HG03439 (cell line): ENCODE results near the gene PGAM1.
"Not testable (repeated sequence)": the region's sequence is repeated elsewhere in the genome, so short reads cannot be mapped to it uniquely, and the experiment has no call there.

ENCODE experiments used
- ATAC-seq: cut with Tn5 transposase; IDR thresholded peaks from one replicate; pipeline ENCODE4 v1.9.1; 2021; ENCODE audit warnings: mild to moderate bottlenecking, moderate library complexity; ENCODE audit not compliant: unreplicated experiment

PGAM1 gene

GRCh38 chr10:97425964-97426775 lies at the start of gene PGAM1:
PGAM1 (plus strand) TSS chr10:97426191; CDS start chr10:97426308, 117 bp downstream.
- ATAC-seq, result peak; percentile 88

GRCh38 chr10:97376413-97376812 lies 49.6 kb upstream of the PGAM1 start:
- no peak for ATAC-seq

- ATAC-seq, result no peak
Measured at GRCh38 chr10:97378933-97379921, 46.8 kb upstream of the PGAM1 start.

GRCh38 chr10:97380516-97380915 lies 45.5 kb upstream of the PGAM1 start:
- no peak for ATAC-seq

- no peak for ATAC-seq
Measured at GRCh38 chr10:97381626-97382025, 44.4 kb upstream of the PGAM1 start.

GRCh38 chr10:97383159-97383558 lies 42.8 kb upstream of the PGAM1 start:
- no peak for ATAC-seq

- ATAC-seq, result no peak
Measured at GRCh38 chr10:97384156-97384555, 41.8 kb upstream of the PGAM1 start.

- no peak for ATAC-seq
Measured at GRCh38 chr10:97384641-97385040, 41.4 kb upstream of the PGAM1 start.

- no peak for ATAC-seq
Measured at GRCh38 chr10:97385565-97385964, 40.4 kb upstream of the PGAM1 start.

GRCh38 chr10:97388152-97388551 lies 37.8 kb upstream of the PGAM1 start:
- no peak for ATAC-seq

GRCh38 chr10:97390091-97390490 lies 35.9 kb upstream of the PGAM1 start:
- ATAC-seq, result no peak

GRCh38 chr10:97393034-97393573 lies 32.9 kb upstream of the PGAM1 start:
- ATAC-seq, result no peak

GRCh38 chr10:97396056-97396455 lies 29.9 kb upstream of the PGAM1 start:
- no peak for ATAC-seq

- ATAC-seq, result peak; percentile 51
Measured at GRCh38 chr10:97399843-97400545, 26.0 kb upstream of the PGAM1 start.

GRCh38 chr10:97400665-97401454 lies 25.1 kb upstream of the PGAM1 start, which contains the start of gene RRP12:
RRP12 (minus strand) TSS chr10:97401340; CDS start chr10:97401231, 109 bp downstream.
- ATAC-seq, result peak; percentile 87

- ATAC-seq, result no peak
Measured at GRCh38 chr10:97401455-97401919, 24.5 kb upstream of the PGAM1 start.

GRCh38 chr10:97404044-97404443 lies 21.9 kb upstream of the PGAM1 start:
- ATAC-seq, result no peak

GRCh38 chr10:97406064-97406463 lies 19.9 kb upstream of the PGAM1 start:
- ATAC-seq, result no peak

GRCh38 chr10:97406483-97406882 lies 19.5 kb upstream of the PGAM1 start:
- not testable (repeated sequence) for ATAC-seq
